Measurements from ENCODE around the gene ZNF12.

The ZNF12 gene

DNA sequence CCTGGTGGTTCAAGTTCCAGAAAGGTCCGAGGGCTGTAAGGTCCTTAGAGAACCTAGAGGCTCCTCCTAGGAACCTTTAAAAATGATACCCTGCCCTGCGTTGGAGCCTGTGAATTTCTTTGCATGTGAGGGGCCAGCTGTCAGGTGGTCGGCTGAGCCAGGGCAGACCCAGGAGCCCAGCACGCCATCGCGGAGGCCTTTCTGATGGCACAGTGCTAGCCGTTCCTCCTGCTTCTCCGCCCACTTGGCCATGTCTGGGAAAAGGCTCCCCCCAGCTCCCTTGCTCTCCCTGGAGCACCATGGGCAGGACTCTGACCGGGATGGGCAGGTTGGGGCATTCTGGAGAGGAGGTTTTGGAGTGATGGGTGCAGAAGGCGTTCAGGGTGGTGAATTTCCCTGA is 62.0 kb downstream of the ZNF12 start:
- DNase-seq: no peak

DNA sequence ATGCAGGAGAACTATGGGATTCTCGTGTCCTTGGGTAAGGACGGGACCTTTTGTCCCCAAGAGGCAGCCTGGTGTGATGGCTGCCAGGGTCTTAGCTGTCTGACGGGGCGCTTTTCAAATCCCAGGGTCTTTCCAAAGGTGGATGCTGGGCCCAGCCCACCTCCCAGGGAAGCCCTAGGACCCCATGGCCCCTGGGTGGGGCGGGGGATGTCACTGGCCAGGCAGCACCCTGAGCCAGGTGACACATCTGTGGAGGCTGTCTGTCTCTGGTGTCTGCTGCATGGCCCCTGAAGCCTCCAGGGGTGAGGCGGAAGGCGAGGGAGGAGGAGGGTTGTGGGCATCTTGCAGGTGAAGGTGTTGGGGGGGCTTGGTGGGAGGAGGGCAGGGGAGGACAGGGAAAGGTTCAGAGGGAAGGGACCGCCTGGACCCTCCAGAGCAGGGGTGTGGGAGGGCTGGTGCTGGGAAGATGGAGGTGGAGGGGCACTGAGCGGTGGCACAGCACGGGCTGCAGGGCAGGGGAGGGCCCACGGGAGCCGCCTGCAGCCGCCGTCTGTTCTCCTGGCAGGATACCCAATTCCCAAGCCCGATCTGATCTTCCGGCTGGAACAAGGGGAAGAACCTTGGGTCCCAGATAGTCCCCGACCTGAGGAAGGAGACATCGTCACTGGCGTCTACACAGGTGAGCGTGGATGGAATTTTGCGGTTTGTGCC is 62.7 kb downstream of the ZNF12 start:
- no peak for DNase-seq

DNA sequence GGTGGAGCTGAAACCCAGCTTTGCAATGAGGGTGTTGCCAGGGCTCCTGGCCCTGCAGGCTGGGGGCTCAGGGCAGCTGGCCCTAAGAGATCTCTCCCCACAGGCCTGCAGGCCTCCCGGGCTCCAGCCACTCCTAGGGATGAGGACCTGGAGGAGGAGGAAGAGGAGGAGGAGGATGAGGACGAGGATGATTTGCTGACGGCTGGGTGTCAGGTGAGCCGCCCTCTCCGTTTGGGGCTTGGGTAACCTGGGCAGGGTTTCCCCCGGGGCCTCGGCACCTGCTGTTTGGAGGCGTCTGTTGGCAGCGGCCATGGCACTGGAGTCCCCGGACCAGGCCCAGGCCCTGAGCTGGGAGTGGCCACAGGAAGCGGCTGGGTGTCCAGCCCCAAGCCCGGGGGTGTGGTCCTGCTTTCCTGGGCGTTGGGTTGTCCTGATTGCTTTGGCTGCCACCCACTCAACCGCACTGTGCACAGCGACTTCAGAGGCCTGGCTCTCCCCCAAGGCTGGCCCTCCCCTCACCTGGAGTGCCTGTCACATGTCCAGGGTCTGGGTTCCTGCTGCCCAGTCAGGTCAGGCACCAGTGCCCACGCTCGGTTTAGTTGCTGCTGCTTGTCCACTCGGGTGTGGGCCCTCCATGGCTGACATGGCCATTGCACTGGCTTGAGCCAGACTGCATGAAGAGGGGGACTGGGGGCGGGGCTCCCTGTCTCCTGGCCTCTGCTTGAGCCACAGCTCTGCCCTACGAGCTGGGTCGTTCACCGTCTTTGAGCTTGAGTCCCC is 63.7 kb downstream of the ZNF12 start:
- no peak for DNase-seq

DNA sequence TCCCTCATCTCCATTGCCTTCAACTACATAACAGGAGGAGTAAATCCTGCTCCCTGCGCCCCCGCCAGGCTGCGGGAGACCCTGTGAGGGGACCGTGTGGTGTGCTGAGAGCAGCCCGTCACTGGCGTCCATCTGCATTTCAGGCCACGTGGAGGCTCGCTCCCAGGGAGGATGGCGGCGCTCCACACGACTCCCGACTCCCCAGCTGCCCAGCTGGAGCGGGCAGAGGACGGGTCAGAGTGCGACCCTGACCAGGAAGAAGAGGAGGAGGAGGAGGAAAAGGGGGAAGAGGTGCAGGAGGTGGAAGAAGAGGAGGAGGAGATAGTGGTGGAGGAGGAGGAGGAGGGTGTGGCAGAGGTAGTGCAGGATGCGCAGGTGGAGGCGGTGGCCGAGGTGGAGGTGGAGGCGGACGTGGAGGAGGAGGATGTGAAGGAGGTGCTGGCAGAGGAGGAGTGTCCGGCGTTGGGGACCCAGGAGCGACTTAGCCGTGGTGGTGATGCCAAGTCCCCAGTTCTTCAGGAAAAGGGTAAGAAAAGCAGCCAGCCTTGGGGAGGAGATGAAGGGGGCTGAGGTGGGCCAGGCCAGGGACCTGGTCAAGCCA is 64.4 kb downstream of the ZNF12 start:
- DNase-seq: no peak

DNA sequence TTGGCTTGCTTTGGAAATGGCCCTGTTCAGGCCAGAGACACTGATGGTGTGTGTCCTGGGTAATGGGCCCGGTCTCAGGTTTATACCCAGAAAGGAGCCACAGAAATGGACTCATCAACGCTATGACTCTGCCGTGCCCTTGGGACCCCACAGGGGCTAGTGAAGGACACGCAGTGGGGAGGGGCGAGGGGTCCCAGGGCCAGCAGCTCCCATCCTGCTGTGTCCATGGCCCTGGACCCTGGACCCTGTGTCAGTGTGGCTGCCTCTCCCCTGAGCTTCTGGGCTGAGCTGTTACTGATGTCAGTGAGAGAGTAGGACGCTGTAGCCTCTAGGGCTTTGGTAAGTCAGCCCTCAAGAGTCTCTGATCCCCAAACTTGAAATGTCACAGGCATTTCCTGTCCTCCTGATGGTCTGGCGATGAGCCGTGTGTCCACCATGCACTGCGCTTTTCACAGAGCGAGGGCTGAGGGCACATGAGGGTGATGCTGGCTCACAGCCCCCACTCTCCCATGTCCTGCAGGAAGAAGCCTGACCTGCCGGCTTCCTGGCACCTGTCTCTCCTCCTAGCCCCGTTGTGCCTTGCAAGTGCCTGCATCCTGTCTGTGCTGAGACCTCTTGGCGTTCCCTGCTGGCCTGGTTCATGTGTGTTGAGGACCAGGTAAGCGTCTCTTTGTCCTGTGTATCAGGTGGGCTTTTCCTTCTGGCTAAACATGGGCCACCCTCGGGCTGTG is 65.3 kb downstream of the ZNF12 start:
- DNase-seq: no peak

DNA sequence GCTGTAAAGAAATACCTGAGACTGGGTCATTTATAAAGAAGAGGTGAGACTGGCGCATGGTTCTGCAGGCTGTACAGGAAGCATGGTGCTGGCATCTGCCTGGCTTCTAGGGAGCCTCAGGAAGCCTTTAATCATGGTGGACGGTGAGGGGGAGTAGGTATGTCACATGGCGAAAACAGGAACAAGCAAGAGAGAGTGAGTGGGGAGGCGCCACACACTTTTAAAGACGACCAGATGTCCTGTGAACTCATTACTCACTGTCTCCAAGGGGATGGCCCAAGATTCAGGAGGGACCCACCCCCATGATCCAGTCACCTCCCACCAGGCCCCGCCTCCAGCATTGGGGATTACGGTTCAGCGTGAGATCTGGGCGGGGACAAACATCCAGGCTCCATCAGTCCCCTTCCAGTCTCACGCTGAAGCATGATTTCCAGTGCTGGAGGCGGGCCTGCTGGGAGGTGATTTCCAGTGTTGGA is 66.5 kb downstream of the ZNF12 start:
- DNase-seq: no peak

DNA sequence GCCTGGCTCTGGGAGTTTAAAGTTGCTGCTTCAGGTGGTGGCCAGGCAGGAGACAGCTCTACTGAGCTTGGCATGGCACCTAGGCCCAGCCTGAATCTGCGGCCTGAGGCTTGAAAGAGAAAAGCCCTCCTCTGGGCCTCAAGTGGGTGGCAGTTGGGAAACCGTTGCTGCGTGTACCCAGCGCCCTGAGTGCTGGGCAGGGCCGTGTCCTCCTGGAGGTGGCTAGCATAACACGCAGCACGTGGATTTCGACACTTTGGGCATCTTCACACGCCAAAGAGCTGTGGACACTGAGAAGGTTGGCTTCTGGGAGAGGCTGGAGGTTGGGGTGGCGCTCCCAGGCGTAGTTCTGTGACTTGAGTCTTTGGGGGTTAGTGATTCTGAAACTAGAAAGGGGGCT is 67.1 kb downstream of the ZNF12 start:
- DNase-seq: no peak

DNA sequence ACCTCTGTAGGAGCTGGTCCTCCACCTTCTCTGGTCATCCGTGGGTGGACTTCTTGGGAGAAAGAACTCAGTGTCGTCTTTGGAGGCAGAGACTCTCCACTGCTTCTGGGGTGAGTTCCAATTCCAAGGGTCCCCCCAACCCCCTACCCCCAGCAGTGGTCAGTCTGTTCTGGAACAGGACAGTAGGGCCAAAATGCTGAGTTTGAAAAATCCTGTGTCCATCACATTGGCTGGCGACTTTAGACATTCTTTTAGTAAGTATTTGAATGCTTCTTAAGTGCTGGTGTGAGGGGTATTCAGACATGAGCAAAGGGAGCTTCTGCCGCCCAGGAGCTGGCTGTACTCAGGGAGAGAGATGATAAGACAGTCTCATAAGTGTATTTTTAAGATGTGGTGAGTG is 67.7 kb downstream of the ZNF12 start:
- DNase-seq: no peak
